ENCODE results near the gene ABCB1.

GRCh38 chr7:87543623-87544022 is 57.1 kb downstream of the ABCB1 start:
- TF ChIP-seq EZH2 (IDR thresholded peaks at IDR 0.05; ENCODE audit: low read length, unreplicated experiment) = no peak
- no peak for TF ChIP-seq CTCF (conservative IDR thresholded peaks at IDR 0.05; ENCODE audit: low read depth, low read length)

Measured in PC-3 (cell line).